ENCODE results near the gene SLIT3.
"Not testable (repeated sequence)": the region's sequence is repeated elsewhere in the genome, so short reads cannot be mapped to it uniquely, and the experiment has no call there.

The SLIT3 gene

DNA sequence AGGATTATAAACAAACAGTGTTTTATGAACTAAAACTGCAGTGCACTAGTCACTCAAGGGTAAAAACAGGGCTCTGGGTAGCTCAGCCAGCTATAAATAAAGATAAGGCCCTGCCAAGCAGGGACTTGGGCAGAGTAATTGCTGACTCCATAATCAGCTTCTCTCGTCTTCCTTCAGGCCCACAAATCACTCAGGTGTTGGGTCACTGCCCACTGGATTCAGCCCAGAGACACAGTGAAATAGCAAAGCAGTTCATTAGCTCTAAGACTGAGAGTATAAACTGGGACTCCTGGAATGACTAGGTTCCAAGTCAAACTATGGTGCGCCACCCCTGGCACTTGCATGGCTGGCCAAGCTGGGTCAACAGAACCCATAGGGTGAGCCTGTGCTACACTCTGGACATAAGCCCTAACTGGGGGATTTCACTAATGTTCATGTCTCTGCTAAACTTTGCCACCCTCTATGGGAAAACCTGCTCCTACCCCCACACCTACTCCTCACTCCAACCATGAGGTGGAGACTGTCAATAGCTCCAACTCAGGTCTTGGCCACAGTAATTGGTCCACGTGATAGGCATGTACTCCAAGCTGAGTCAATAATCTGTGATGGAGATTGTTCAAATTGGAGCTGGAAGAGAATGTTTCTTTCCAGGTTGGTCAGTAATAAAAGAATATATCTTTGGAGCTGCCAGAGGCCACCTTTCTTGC is 158.5 kb downstream of the SLIT3 start:
- DNase-seq (ENCODE audit: low spot score) = no peak

- not testable (repeated sequence) for DNase-seq (ENCODE audit: low spot score)
Observed at GRCh38 chr5:169140215-169140614, 160.7 kb downstream of the SLIT3 start.

DNA sequence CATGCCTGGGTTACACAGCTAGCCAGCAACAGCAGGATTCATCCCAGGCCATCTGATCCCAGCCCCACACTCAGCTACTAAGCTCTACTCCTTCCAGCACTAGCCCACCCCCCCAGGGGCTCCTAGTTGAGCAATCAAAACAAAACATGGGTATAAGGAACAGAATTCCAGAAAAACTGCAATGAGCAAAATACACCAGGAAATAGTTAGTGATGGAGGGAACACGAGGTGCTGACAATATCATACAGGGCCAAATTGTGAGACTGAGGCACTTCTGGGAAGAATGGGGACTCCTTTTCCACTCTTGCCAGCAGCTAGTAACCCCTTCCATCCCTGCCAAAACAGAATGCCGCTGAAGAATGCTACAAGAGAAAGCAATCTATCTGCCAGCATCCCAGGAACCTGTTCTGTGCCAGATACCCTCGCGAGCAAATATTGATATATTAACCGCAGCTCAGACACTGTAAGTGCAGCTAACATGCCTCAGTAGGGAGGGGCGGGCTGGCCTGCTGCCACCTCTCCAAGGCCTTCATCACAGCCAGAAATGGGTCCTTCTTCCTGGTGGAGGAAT is 161.4 kb downstream of the SLIT3 start:
- no peak for DNase-seq (ENCODE audit: low spot score)

GRCh38 chr5:169133531-169133930 is 167.4 kb downstream of the SLIT3 start:
- DNase-seq (ENCODE audit: low spot score) = no peak

GRCh38 chr5:169132302-169132660 is 168.7 kb downstream of the SLIT3 start:
- DNase-seq (ENCODE audit: low spot score) = no peak

DNA sequence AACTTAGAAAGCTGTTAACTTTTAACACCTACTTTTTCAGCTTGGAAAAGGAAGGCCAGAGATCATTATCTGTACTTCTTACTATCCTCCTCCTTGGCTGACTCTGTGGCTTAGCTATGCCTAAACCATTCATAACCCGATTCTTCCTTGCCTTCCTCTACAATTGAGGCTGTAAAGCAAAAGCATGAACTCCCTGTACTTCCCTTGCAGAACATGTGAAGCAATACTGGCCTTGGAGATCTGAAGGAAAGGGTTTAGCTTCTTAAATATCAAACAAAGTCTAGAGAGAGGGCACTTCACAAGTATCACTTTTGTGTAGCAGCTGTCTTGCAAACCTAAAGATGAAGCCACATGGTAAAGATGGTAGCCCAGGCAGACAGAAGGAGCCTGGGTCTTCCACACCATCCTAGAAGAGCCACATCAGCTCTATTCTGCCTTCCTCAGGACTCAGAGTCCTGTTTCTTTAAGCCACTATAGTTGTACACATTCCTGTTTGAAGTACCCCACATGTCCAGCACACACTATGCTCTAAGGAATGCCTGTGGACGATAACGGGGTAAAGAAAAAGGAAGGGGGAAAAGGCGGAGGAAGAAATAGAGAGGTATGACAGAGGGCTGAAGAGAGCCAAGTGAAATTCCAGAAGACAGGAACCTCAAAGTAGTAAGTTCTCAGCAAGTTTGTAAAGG is 169.2 kb downstream of the SLIT3 start:
- no peak for DNase-seq (ENCODE audit: low spot score)

DNA sequence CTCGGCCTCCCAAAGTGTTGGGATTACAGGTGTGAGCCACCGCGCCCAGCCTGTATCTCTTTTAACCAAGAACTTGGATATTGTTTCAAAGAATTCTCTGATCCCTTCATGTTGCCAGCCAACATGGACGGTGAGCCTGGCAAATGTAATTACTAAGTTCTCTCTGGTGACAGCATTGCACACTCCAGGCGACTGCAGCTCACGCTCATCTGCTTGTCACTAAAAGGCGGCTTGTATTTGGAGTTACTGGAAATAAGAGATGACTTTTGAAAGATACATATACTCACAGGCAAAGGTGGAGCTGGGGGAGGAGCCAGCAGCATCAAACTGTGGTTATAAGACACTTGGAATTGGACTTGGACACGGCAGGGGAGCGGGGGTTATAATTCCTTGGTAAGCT is 172.3 kb downstream of the SLIT3 start:
- DNase-seq (ENCODE audit: low spot score) = no peak

DNA sequence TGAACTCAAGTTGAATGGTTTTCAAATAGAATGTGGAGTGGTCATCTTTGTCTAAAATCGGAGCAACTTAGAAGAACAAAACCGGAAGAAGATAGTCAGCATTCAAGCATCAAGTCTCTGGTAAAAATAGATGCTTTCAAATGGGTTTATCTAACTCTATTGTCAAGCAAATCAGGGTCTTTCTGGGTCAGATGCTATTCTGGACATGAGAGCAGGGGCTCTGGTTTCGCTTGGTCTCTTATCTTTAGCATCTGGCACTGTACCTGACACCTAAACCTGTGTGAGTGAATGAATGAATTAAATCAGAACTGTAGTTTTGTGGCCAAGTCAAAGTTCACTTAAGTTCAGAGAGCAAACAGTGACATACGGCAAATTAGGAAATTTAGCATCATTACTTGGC is 173.5 kb downstream of the SLIT3 start:
- no peak for DNase-seq (ENCODE audit: low spot score)

DNA sequence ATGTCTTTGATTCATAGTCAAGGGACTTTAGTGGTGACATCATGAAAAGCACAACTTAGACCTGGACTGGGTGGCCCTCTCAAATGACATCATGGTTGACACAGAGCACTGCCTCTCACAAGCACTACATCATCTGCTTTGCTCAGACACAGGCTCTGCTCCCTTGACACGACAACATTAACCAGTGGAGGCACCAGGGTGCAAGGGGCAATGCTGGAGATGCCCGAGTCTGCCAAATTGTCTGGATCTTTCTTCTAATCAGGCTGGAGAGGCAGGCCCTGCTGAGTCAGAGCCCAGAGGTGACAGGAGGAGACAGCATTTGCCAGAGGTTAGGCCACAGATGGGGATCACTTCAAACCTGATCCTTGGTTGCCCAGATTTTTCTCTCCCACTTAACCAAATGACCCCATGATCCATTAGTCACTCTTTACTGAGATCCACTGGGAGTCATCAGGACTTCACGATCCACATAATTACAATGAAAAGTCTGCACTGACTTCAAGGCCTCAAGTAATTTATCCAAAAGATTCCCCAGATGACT is 174.4 kb downstream of the SLIT3 start:
- no peak for DNase-seq (ENCODE audit: low spot score)

DNA sequence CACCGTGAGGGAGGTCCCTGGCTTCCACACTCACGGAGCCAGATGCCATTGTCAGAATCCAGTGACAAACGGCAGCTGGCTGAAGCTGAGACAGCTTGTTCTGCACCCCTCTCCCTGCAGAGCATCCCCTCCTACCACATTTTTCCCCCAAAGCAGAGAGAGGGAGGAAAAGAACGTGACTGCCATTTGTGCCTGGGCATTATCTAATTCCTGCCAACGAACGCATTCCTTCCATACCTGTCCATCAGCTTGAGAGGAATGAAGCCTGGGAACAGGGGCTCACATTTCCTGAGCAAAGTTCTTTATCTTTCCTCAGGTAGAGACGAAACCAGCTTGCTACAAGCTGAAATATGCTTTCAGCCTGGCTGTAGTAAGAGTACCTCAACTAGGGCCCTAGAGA is 175.4 kb downstream of the SLIT3 start:
- no peak for DNase-seq (ENCODE audit: low spot score)

DNA sequence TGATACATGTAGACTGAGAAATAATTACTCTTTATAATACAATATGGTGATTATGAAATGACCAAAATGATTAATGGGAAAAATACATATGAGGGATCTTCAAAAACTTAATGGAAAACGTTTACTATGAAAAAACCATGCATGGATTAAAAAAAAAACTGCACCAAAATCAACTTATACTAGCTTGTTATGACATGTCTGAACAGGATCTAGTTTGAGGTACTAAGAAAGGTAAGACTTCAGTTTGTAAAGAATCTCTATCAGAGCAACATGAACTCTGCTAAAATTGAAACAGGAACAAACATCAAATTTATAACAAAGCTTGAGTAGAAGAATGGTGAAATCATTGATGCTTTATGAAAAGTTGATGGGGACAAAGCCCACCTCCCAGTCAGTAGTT is 178.0 kb downstream of the SLIT3 start:
- DNase-seq (ENCODE audit: low spot score) = no peak

- DNase-seq (ENCODE audit: low spot score) = peak; percentile 25
Observed at GRCh38 chr5:169121630-169122420, 179.1 kb downstream of the SLIT3 start.

GRCh38 chr5:169119288-169120048 is 181.5 kb downstream of the SLIT3 start:
- DNase-seq (ENCODE audit: low spot score) = no peak

- DNase-seq (ENCODE audit: low spot score) = peak; percentile 7
Observed at GRCh38 chr5:169116961-169117461, 183.9 kb downstream of the SLIT3 start.

DNA sequence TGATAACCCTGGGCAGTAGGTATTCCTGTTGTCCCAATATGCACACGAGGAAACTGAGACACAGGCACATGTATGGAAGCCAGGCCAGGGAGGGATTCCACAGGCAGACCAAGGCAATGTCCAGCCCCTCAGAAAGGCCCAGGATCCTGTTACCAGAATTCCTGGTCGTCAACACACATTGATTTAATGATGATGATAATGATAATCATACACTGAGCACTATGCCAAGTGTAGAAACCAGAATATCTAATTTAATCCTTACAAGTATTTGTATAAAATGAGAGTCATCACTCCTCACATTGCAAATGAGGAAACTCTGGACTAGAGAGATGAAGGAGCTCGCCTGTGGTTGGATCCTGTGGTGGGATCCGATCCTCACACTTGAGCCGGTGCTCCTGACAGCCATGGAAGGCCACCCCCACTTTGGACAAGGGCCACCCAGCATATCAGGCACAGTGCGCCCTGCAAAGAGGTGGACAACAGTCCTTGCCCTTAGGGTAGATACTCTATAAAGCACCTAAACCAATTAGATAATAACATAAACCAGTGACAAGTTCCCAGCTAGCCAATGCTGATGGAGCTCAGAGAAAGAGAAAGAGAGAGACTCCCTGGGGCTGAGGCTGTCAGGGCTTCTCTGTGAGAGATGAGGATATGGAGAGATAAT is 185.3 kb downstream of the SLIT3 start:
- no peak for DNase-seq (ENCODE audit: low spot score)

DNA sequence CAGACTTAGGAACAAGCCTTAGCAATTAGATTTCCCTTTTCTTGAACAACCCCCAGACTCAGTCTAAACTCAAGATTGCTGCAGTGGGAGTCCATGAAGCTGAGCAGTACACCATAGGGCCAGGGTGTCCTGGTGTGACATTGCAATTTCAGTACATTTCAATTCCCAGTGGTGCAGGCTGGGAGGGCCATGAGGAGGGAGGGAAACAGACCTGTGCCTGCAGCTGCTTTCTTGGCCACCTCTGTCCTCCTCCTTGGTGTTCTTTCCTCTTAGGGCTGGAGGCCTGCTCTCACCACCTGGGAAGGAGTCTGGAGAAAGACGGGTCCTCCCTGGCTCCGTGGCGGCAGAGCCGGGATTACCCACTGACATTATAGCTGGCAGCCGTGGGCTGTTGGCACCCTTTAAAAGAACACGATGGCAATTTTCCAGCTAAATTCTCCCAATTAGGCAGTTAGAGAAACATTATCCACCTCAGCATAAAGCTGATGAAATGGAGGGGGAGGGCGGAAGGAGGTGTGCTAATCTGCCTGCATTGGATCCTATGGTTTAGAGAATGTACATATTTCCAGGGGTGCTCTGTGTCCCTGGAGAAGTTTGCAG is 186.4 kb downstream of the SLIT3 start:
- DNase-seq (ENCODE audit: low spot score) = no peak

DNA sequence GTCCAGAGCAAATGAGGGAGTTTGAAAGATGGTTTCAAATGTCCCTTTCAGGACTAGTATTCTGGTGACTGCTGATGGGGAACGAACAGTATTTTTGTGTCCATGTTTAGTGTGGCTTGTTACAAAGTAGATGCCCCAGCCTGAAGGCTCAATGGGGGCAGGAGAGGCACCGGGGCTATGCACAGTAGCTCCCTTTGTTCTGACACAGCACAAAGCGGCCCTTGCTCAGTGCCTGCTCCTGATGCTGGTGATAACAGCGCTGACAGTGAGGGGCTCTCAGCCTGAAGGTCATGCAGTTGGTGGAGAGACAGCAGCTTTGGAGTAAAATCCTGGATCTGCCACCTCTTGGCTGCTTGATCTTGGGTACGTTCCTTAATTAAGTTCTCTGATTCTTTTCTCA is 188.9 kb downstream of the SLIT3 start:
- no peak for DNase-seq (ENCODE audit: low spot score)

- DNase-seq (ENCODE audit: low spot score) = no peak
Observed at GRCh38 chr5:169106911-169107706, 193.8 kb downstream of the SLIT3 start.

DNA sequence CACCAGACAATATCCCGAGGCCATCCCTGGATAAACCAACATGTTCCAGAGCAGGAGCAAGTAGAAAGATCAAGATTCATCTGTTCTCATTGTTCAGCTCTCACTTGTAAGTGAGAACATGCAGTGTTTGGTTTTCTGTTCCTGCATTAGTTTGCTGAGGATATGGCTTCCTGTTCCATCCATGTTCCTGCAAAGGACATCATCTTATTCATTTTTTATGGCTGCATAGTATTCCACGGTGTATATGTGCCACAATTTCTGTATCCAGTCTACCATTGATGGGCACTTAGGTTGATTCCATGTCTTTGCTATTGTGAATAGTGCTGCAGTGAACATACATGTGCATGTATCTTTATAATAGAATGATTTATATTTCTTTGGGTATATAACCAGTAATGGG is 195.4 kb downstream of the SLIT3 start:
- not testable (repeated sequence) for DNase-seq (ENCODE audit: low spot score)
